T-helper 17 cell (primary cell): ENCODE data around the gene PRKCZ. TPM values are rescaled to one million over a fixed set of nuclear protein-coding genes. Genes with fewer than 3 reads are reported as not detected.
A peak's percentile ranks its signal among the peaks of the same experiment; 100 is the strongest.

Experiments
- ATAC-seq: fragments of 150-1000 bp; cut with Tn5 transposase; 2 replicates; pipeline ENCODE4 v1.10.0; 2021; ENCODE audit warnings: mild to moderate bottlenecking, moderate library complexity
- DNase-seq, 3 donors: peaks; one replicate each; pipeline versions ENCODE4 v3.0.0 to v3.0.0-alpha.2; 2020 to 2021
- H3K9me3 ChIP-seq: one replicate; pipeline ENCODE4 v1.7.0; 2013; ENCODE audit warnings: low read length, mild to moderate bottlenecking; ENCODE audit not compliant: control insufficient read depth, poor library complexity, severe bottlenecking
- H3K27ac Mint-ChIP-seq: one replicate; pipeline ENCODE4 v1.8.0; 2022; ENCODE audit warnings: mild to moderate bottlenecking, moderate library complexity, mixed read lengths
- H3K27me3 Mint-ChIP-seq: one replicate; pipeline ENCODE4 v1.8.0; 2022; ENCODE audit warnings: mixed read lengths
- H3K36me3 Mint-ChIP-seq: one replicate; pipeline ENCODE4 v1.8.0; 2022; ENCODE audit warnings: low read depth, mixed read lengths
- H3K4me1 Mint-ChIP-seq: one replicate; pipeline ENCODE4 v1.8.0; 2022; ENCODE audit warnings: mild to moderate bottlenecking, mixed read lengths
- H3K4me3 Mint-ChIP-seq: one replicate; pipeline ENCODE4 v1.8.0; 2022; ENCODE audit warnings: mild to moderate bottlenecking, moderate library complexity, mixed read lengths
- total RNA-seq, 4 donors: library from RNA in 2 of 4; stranded (reverse) in 2 of 4; gene quantifications; one replicate each; pipeline ENCODE4 v1.2.3 and lab custom pipeline; 2022 to 2026

The PRKCZ gene
- total RNA-seq, 2 donors from 2014 or later: 26.0 to 33.5 TPM

DNA sequence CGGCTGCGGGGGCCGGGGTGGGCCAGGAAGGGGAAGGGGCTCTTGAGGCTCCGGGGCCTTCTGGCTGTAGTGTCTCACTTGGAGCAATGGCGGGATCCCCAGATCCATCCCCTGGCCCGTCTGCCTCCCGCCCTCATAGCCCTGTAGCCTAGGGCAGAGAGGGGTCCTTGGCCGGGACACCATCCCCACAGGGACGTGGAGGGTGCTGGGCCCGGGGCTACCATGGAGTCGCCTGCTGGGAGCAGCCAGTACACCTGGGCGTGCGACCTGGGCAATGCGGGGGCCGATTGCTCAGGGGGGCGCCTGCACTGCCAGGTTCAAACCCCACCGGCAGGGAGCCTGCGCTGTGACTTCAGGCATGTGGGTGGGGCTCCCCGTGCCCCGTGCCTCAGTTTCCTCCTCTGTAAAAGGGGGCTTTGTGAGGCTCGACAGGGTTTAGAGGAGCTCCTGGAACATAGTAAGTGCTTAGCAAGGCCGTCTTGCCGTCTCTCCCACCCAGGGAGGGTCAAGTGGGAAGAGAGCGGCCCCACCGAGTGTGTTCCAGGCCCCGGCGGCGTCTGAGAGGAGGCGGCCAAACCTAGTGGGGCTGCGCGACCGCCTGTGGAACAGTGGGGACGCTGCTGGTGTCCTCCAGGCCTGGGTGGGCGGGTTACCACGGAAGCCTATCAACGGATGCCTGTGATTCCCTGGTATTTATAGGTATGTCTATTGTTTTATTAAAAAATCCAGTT, 20.8 kb downstream of the PRKCZ start:
- ATAC-seq (no peak), DNase-seq (no peak)
- no peak overlapping the region for H3K27ac Mint-ChIP-seq
- peaks cover 6% of the 10 kb centered on the region for H3K36me3 Mint-ChIP-seq
- H3K27me3 Mint-ChIP-seq: no peaks in the 10 kb centered on the region
- H3K9me3 ChIP-seq: no peaks in the 10 kb centered on the region
- peaks cover 21% of the 10 kb centered on the region for H3K4me1 Mint-ChIP-seq
- H3K4me3 Mint-ChIP-seq: no peak overlapping the region

DNA sequence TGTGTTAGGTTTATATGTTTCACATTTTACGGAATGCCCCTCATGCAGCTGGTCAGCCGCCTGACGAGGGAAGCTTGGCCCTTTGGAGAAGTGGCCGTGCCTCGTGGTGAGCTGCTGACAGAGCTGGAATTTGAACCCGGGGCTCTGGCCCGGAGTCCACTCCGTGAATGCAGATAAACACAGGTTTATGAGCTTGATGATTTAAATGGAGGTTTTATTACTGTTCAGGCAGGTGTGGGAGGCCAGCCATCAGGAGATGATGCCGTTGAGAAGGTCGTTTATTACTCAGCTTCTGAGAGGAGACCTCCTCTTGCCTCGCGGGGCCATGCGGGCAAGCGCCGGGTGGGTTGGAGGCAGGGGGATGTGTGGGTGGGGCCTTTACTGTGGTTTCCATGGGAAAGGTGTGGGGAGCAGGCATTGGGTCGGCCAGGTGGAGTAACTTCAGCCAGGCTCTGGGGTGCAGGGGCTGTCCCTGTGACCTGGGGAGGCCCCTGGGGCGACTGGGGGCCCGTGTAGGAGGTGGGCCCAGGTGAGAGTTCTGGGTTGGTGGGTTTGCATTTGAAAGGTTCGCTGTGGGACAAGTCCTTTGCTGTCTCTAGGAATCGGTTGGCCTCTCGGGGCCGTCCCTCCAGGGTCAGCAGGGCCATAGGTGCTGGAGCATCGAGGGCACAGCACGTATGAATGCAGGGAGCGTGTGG, 22.0 kb downstream of the PRKCZ start:
- peaks cover 14% of the 10 kb centered on the region for H3K4me1 Mint-ChIP-seq
- DNase-seq: no peak
- no peak for ATAC-seq
- H3K4me3 Mint-ChIP-seq: no peak overlapping the region
- H3K27ac Mint-ChIP-seq: peak overlapping the region; percentile 47
- no peaks in the 10 kb centered on the region for H3K27me3 Mint-ChIP-seq
- H3K36me3 Mint-ChIP-seq: peaks cover 3% of the 10 kb centered on the region
- H3K9me3 ChIP-seq: peaks cover 3% of the 10 kb centered on the region

GRCh38 chr1:2072891-2073290, 22.7 kb downstream of the PRKCZ start:
- DNase-seq: no peak
- H3K4me3 Mint-ChIP-seq: no peak overlapping the region
- H3K36me3 Mint-ChIP-seq: peaks cover 3% of the 10 kb centered on the region
- H3K27ac Mint-ChIP-seq: no peak overlapping the region
- peaks cover 3% of the 10 kb centered on the region for H3K9me3 ChIP-seq
- ATAC-seq: no peak
- no peaks in the 10 kb centered on the region for H3K27me3 Mint-ChIP-seq
- H3K4me1 Mint-ChIP-seq: peaks cover 12% of the 10 kb centered on the region

DNA sequence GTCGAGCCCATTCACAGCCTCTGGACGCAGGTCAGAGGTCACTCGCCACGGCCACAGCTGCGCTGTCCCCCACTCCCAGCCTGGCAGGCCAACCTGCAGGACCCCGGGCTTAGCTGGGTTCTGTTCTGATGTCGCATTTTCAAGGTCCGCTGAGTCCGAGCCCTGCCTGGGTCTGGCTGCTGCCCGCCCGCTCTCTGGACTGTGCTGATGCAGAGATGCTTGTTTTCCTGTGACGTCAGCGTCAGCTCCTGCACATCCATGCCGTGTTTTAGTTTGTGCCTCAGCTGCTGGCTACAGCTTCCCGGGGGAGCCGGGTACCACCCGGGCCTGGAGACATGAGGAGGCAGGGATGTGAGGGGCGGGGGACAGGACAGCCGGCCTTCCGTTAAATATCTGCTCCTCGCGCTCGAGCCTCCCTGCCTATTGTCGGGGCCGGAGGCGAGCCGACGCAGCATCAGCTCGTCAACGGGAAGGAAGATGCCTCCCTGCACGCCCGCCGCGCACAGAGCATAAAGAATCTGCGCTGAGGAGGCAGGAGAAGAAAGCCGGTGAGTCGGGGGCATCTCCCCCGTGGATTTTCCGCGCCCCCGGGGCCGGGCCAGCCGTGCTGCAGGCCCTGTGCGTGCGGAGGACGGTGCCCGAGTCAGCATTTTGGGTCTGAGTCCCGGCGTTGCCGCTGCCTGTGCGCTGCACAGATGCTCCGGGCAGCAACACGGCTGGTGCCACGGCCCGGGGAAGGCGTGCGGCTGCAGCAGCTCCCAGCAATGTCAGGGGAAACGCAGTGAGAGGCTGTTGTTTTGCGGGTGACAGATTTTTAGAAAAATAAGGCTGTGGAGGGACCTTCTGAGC, 23.4 kb downstream of the PRKCZ start:
- H3K9me3 ChIP-seq: peaks cover 3% of the 10 kb centered on the region
- DNase-seq (no peak), ATAC-seq (no peak)
- no peak overlapping the region for H3K4me3 Mint-ChIP-seq
- H3K4me1 Mint-ChIP-seq: peaks cover 12% of the 10 kb centered on the region
- no peaks in the 10 kb centered on the region for H3K27me3 Mint-ChIP-seq
- H3K36me3 Mint-ChIP-seq: peaks cover 8% of the 10 kb centered on the region
- H3K27ac Mint-ChIP-seq: no peak overlapping the region

GRCh38 chr1:2074396-2074795, 24.2 kb downstream of the PRKCZ start:
- H3K9me3 ChIP-seq: peaks cover 3% of the 10 kb centered on the region
- Mint-ChIP-seq H3K4me3 (no peak overlapping the region), H3K27ac (peak overlapping the region; percentile 21)

GRCh38 chr1:2074944-2075740, 24.9 kb downstream of the PRKCZ start:
- H3K36me3 Mint-ChIP-seq: peaks cover 9% of the 10 kb centered on the region
- no peak for ATAC-seq

More at GRCh38 chr1:2074396-2074795, 24.2 kb downstream of the PRKCZ start:
- peaks cover 12% of the 10 kb centered on the region for H3K4me1 Mint-ChIP-seq
- H3K36me3 Mint-ChIP-seq: peaks cover 9% of the 10 kb centered on the region
- DNase-seq (no peak), ATAC-seq (no peak)
- no peaks in the 10 kb centered on the region for H3K27me3 Mint-ChIP-seq

DNA sequence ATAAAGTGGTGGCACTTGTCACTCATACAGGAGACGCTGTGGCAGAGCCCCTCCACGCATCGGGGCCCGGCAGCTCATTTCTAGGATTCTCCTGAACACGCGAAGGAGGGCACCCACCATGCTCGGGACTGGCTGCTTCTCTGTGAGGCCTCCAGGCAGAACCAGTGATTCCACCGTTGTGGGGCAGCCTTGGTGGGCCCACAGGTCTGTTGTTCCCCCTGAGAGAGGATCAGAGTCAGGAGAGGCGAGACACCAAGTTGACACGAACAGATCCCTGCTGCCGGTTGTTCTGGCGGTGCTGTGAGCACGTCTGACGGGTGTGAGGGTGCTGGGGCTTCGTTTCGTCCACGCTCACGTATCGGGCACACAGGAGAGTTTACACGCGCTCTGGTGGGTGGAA, 26.6 kb downstream of the PRKCZ start:
- no peak overlapping the region for H3K4me3 Mint-ChIP-seq
- DNase-seq (no peak), ATAC-seq (no peak)
- no peak overlapping the region for H3K27ac Mint-ChIP-seq
- no peaks in the 10 kb centered on the region for H3K27me3 Mint-ChIP-seq
- peaks cover 11% of the 10 kb centered on the region for H3K4me1 Mint-ChIP-seq
- peaks cover 9% of the 10 kb centered on the region for H3K36me3 Mint-ChIP-seq
- H3K9me3 ChIP-seq: peaks cover 3% of the 10 kb centered on the region

More at GRCh38 chr1:2074944-2075740, 24.9 kb downstream of the PRKCZ start:
- Mint-ChIP-seq H3K4me3 (no peak overlapping the region), H3K4me1 (peaks cover 13% of the 10 kb centered on the region), H3K27ac (peak overlapping the region; percentile 21), H3K27me3 (no peaks in the 10 kb centered on the region)
- no peak for DNase-seq
- peaks cover 3% of the 10 kb centered on the region for H3K9me3 ChIP-seq

DNA sequence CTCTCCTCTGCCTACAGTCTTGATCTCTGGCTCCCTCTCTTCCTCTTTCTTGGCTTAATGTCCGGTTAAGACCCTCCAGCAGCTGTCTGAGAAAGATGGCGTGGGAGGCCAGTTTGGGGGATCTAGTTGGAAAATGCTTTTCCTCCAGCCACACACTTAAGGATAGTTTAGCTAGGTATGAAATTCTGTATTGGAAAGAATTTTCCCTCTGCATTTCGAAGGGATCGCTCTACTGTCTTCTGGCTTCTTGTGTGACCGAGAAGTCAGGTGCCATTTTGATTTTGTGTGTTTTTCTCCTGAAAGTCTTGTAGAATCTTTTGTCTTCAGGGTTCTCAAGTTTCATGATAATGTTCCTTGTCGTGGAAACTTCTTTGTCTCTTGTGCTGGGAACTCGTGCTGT, 28.0 kb downstream of the PRKCZ start:
- Mint-ChIP-seq H3K4me3 (no peak overlapping the region), H3K27me3 (no peaks in the 10 kb centered on the region)

DNA sequence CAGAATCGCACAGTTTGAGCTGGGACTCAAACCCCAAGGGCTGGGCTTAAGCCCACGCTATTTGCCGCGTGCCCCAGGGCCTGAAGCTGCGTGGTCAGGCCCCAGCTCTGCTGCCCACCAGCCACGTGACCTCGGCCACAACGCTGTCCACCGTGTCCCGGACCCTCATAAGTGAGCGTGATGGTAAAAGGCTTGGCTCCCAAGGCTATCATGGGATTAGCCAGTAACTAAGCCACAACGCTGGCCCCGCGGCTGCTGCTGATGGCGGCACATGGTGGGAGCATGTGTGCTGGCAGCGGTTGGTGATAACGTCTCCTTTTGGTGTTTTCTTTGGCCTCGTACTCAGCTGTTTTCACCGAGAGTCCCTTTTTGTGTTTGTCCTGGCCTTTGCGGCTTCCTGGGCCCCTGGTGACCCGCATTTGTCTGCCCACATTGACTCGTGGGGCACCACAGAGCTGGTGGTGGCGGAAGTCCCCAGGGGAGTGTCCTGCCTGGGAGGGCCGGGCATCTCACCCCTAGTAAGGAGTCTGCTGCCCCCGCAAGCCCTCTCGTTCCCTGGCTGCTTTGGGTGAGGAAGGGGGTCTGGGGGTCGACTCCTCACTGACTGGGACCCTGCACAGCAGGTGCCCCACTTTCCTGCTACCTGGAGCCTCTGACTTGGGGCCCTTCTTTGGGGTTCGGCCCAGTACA, 29.3 kb downstream of the PRKCZ start:
- Mint-ChIP-seq H3K4me1 (peaks cover 3% of the 10 kb centered on the region), H3K36me3 (peaks cover 9% of the 10 kb centered on the region), H3K4me3 (no peak overlapping the region), H3K27me3 (no peaks in the 10 kb centered on the region), H3K27ac (no peak overlapping the region)
- ATAC-seq (no peak), DNase-seq (no peak)
- H3K9me3 ChIP-seq: peaks cover 3% of the 10 kb centered on the region

More for the DNA sequence above, 28.0 kb downstream of the PRKCZ start:
- DNase-seq: no peak
- peaks cover 6% of the 10 kb centered on the region for H3K4me1 Mint-ChIP-seq
- no peak overlapping the region for H3K27ac Mint-ChIP-seq
- H3K9me3 ChIP-seq: peaks cover 3% of the 10 kb centered on the region
- ATAC-seq: no peak
- H3K36me3 Mint-ChIP-seq: peaks cover 9% of the 10 kb centered on the region

GRCh38 chr1:2080140-2080539, 29.9 kb downstream of the PRKCZ start:
- H3K9me3 ChIP-seq: peaks cover 3% of the 10 kb centered on the region
- H3K27ac Mint-ChIP-seq: no peak overlapping the region
- peaks cover 6% of the 10 kb centered on the region for H3K36me3 Mint-ChIP-seq
- H3K4me3 Mint-ChIP-seq: no peak overlapping the region
- no peaks in the 10 kb centered on the region for H3K27me3 Mint-ChIP-seq
- H3K4me1 Mint-ChIP-seq: peaks cover 2% of the 10 kb centered on the region
- DNase-seq: no peak
- no peak for ATAC-seq

DNA sequence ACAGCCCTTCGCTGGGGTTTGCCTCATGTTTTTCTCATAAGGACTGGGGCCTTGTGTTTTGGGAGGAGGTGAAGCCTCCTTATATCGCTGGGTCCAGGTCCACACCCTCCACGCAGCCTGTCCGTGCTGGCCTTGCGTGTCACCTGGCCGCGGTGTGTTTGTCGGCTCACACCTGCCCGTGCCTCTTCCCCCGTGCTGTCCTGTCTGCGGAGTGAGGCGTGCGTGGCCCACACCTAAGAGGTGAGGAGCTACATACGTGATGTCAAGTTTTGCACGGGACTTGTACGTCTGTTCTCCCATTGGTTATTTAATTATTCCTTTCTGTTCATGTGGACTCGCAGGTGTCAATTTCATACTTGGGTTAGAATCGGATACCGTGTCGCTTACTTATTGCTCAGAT, 30.7 kb downstream of the PRKCZ start:
- H3K36me3 Mint-ChIP-seq: peaks cover 6% of the 10 kb centered on the region
- peaks cover 3% of the 10 kb centered on the region for H3K9me3 ChIP-seq
- no peak for ATAC-seq
- peaks cover 2% of the 10 kb centered on the region for H3K4me1 Mint-ChIP-seq
- H3K4me3 Mint-ChIP-seq: no peak overlapping the region
- no peak for DNase-seq
- no peaks in the 10 kb centered on the region for H3K27me3 Mint-ChIP-seq
- H3K27ac Mint-ChIP-seq: no peak overlapping the region

DNA sequence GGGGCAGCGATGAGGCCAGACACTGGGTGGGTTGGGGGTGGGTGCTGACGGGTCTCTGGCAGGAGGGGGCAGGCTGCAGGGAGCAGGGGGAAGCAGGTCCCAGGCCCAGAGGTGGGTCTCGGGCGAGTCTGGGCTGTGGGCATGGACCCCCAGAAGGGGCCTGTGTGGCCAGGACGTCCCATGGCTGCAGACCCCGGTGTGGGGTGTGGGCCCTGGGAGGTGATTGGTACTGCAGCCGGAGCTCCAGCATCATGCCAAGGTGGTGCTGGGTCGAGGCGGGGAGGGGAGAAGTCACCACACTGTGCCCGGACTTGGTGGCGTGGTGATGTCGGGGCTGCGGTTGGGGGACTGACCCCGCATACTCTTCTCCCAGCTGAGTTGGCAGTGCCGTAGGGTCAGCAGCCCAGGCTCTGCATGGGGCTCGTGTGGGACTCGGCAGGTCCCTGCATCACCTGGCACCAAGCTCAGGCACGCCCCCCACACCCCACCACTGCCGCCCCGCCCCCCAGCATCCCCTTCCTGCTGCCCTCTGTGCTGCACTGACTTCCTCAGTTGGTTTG, 31.2 kb downstream of the PRKCZ start:
- Mint-ChIP-seq H3K36me3 (peaks cover 6% of the 10 kb centered on the region), H3K4me3 (no peak overlapping the region), H3K27ac (no peak overlapping the region), H3K27me3 (no peaks in the 10 kb centered on the region), H3K4me1 (peaks cover 2% of the 10 kb centered on the region)
- DNase-seq (no peak), ATAC-seq (no peak)
- peaks cover 3% of the 10 kb centered on the region for H3K9me3 ChIP-seq
